GM13977 (cell line): ENCODE results near the gene CDC45.

Experiments used
- DNase-seq: peaks from one replicate; pipeline ENCODE4 v3.0.0; 2012; ENCODE audit warnings: low spot score
- CTCF ChIP-seq: IDR thresholded peaks from 2 replicates; pipeline ENCODE4 v1.5.1; 2012; ENCODE audit warnings: mild to moderate bottlenecking, control low read depth; ENCODE audit not compliant: insufficient read depth; ENCODE audit errors: extremely low read depth, missing control alignments
- in situ Hi-C: fragments of 300-500 bp; cut with MboI; formaldehyde crosslinking; loops from one replicate; pipeline ENCODE4 v1.12.0; 2022; ENCODE audit warnings: low sequenced_read_pairs, low pct_unique_long_range_greater_than_20kb, mixed read lengths, inconsistent platforms; ENCODE audit not compliant: unreplicated experiment

CDC45 gene

GRCh38 chr22:19505735-19506126, 26.0 kb downstream of the CDC45 start:
- in situ Hi-C loops = no loop called here
- no peak for TF ChIP-seq CTCF
- DNase-seq = no peak

GRCh38 chr22:19506212-19506611, 26.5 kb downstream of the CDC45 start:
- in situ Hi-C loops = no loop called here
- no peak for DNase-seq
- no peak for TF ChIP-seq CTCF

- in situ Hi-C loops = no loop called here
- TF ChIP-seq CTCF = no peak
Observed at GRCh38 chr22:19507534-19507861, 27.8 kb downstream of the CDC45 start.

GRCh38 chr22:19508024-19508776, 28.5 kb downstream of the CDC45 start:
- no peak for DNase-seq
- no peak for TF ChIP-seq CTCF
- in situ Hi-C loops = no loop called here

More at GRCh38 chr22:19507534-19507861, 27.8 kb downstream of the CDC45 start:
- no peak for DNase-seq

GRCh38 chr22:19509191-19509590, 29.5 kb downstream of the CDC45 start:
- in situ Hi-C loops = no loop called here
- no peak for TF ChIP-seq CTCF
- no peak for DNase-seq

- DNase-seq = no peak
- TF ChIP-seq CTCF = no peak
- in situ Hi-C loops = no loop called here
Observed at GRCh38 chr22:19509923-19510322, 30.2 kb downstream of the CDC45 start.
